Measurements from ENCODE around the gene ADM5. TPM values are rescaled to one million over a fixed set of nuclear protein-coding genes. Genes with fewer than 3 reads are reported as not detected.
A peak's percentile ranks its signal among the peaks of the same experiment; 100 is the strongest.

Gene ADM5
- total and polyA plus RNA-seq, 2 experiments from 2014 or later = 2.2 to 5.1 TPM

DNA sequence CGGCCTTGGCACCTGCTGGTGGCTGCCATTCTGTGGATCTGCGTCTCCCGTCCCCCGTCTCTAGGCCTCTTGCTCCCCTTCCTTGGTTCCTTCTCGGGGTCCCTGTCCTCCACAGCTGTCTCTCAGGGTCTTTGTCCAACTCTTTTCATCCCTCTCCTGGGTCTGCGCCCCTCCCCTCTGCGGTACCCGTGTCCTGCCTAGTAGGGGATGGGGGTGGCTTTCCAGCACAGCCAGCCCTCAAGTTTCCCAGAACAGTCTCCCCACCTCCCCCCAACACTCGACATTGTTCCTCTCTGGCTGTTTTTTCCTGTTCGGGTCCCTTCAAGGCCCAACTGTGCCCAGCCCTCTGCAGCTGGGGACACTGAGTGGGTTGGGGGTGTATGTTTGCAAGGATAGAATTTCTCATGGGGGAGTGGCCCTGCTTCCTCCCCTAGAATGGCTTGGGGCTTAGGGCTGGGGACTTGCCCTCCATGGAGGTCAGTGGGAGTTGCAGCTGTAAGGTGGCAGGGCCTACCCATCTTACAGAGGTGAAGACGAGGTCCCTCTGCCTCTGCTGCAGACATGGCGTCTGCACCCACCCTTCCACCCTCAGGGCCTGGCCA is 762 bp upstream of the ADM5 start:
- Histone ChIP-seq H3K27me3 (no peaks in the 10 kb centered on the region), H3K4me3 (no peak overlapping the region), H3K4me1 (ENCODE audit: low read depth) (peaks cover 4% of the 10 kb centered on the region), H3K27ac (peak overlapping the region; percentile 57), H3K36me3 (peaks cover 23% of the 10 kb centered on the region), H3K9me3 (ENCODE audit: low read depth) (no peaks in the 10 kb centered on the region)
- DNase-seq (ENCODE audit: low read depth in 1 of 2, low spot score in 1 of 2) = no peak
- TF ChIP-seq CTCF (IDR thresholded peaks at IDR 0.05; ENCODE audit: low read depth, low read length) = no peak

- Histone ChIP-seq H3K36me3 (peaks cover 8% of the 10 kb centered on the region), H3K27me3 (no peaks in the 10 kb centered on the region), H3K4me3 (peak overlapping the region; percentile 25), H3K4me1 (ENCODE audit: low read depth) (peaks cover 4% of the 10 kb centered on the region), H3K9me3 (ENCODE audit: low read depth) (no peaks in the 10 kb centered on the region), H3K27ac (no peak overlapping the region)
- TF ChIP-seq CTCF (IDR thresholded peaks at IDR 0.05; ENCODE audit: low read depth, low read length) = no peak
- DNase-seq (ENCODE audit: low read depth in 1 of 2, low spot score in 1 of 2) = no peak
Measured at GRCh38 chr19:49690079-49690655, 773 bp downstream of the ADM5 start.

DNA sequence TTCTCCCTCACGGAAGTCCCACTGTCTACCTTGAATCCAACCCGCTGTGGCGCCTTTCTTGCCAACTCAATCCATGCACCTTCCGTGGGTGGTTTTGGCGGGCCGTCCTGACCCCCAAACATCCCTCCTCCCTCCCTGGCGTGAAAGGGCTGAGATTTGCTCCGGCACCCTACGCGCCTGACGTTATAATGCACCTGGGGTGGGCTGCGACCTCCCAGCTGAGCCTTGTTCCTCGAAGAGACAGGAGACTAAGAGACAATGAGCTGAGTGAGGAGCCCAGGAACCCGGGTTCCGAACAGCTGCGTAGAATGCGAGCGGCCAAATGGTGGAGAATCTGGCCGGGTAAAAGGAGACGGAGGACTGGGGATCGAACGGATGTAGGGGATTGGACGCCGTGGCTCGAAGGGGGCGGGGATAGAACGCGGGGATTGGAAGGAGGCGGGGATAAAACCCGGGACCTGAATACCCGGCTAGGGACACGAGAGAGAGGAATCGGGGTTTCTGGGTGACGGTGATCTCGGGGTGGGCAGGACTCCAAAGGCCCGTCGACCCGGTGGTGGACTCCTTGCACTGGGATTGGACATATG is 1.4 kb downstream of the ADM5 start, which contains the start of gene CPT1C:
CPT1C (plus strand) TSS at position 461 of the 587 bp plus-strand sequence. CDS start 1,137 bp downstream, outside the sequence.
- Histone ChIP-seq H3K27me3 (no peaks in the 10 kb centered on the region), H3K36me3 (peaks cover 5% of the 10 kb centered on the region), H3K4me3 (peak within 1 kb of the TSS; percentile 25), H3K27ac (peak within 1 kb of the TSS; percentile 41), H3K4me1 (ENCODE audit: low read depth) (peaks cover 4% of the 10 kb centered on the region), H3K9me3 (ENCODE audit: low read depth) (no peaks in the 10 kb centered on the region)
- no peak for TF ChIP-seq CTCF (IDR thresholded peaks at IDR 0.05; ENCODE audit: low read depth, low read length)
- DNase-seq (ENCODE audit: low read depth in 1 of 2, low spot score in 1 of 2) = peak; percentile 83 to 84

- peaks cover 4% of the 10 kb centered on the region for H3K4me1 ChIP-seq (ENCODE audit: low read depth)
- H3K27ac ChIP-seq = peak overlapping the region; percentile 41
- no peaks in the 10 kb centered on the region for H3K9me3 ChIP-seq (ENCODE audit: low read depth)
- no peaks in the 10 kb centered on the region for H3K36me3 ChIP-seq
- no peak for TF ChIP-seq CTCF (IDR thresholded peaks at IDR 0.05; ENCODE audit: low read depth, low read length)
- H3K4me3 ChIP-seq = peak overlapping the region; percentile 25
- no peaks in the 10 kb centered on the region for H3K27me3 ChIP-seq
- peak; percentile 85 to 86 for DNase-seq (ENCODE audit: low read depth in 1 of 2, low spot score in 1 of 2)
Measured at GRCh38 chr19:49691243-49692146, 2.1 kb downstream of the ADM5 start.

GRCh38 chr19:49692147-49692506 is 2.7 kb downstream of the ADM5 start:
- Histone ChIP-seq H3K27me3 (no peaks in the 10 kb centered on the region), H3K27ac (no peak overlapping the region), H3K4me1 (ENCODE audit: low read depth) (peaks cover 4% of the 10 kb centered on the region), H3K9me3 (ENCODE audit: low read depth) (no peaks in the 10 kb centered on the region), H3K4me3 (no peak overlapping the region), H3K36me3 (no peaks in the 10 kb centered on the region)
- no peak for DNase-seq (ENCODE audit: low read depth in 1 of 2, low spot score in 1 of 2)
- no peak for TF ChIP-seq CTCF (IDR thresholded peaks at IDR 0.05; ENCODE audit: low read depth, low read length)
